Thyroid gland (tissue), 4 donors: ENCODE data around the gene SP4. TPM values are rescaled to one million over a fixed set of nuclear protein-coding genes. Genes with fewer than 3 reads are reported as not detected.
A peak's percentile ranks its signal among the peaks of the same experiment; 100 is the strongest.

Experiments
- DNase-seq, 2 donors: peaks; one replicate each; pipeline ENCODE4 v3.0.0-alpha.2; 2019
- H3K27ac ChIP-seq, 3 donors: fragments of 200-600 bp; sonication (generic); 1 replicate in 2 of 3; 2 replicates in 1 of 3; pipeline ENCODE4 v1.5.1; 2016 to 2019; ENCODE audit warnings: mild to moderate bottlenecking in 1 of 3, moderate library complexity in 1 of 3
- H3K27me3 ChIP-seq: fragments of 200-600 bp; sonication (generic); one replicate; pipeline ENCODE4 v1.5.1; 2019
- H3K36me3 ChIP-seq, 2 donors: fragments of 200-600 bp; sonication (generic); one replicate each; pipeline ENCODE4 v1.5.1; 2016 to 2019
- H3K4me1 ChIP-seq, 2 donors: fragments of 200-600 bp; sonication (generic); one replicate each; pipeline ENCODE4 v1.5.1; 2017 to 2019
- H3K4me3 ChIP-seq, 3 donors: fragments of 200-600 bp; sonication (generic); replicated peaks in 1 of 3; 1 replicate in 2 of 3; 2 replicates in 1 of 3; pipeline ENCODE4 v1.5.1; 2016; ENCODE audit warnings: mild to moderate bottlenecking in 1 of 3
- H3K9me3 ChIP-seq: fragments of 200-600 bp; sonication (generic); one replicate; pipeline ENCODE4 v1.5.1; 2017
- CTCF ChIP-seq, 6 experiments: fragments of 200-600 bp in 3 of 6; fragments of 450-650 bp in 3 of 6; sonication (generic) in 3 of 6; IDR thresholded peaks; one replicate each; pipeline ENCODE4 v1.5.1; 2016 to 2019; ENCODE audit warnings: antibody characterized with exemption in 6 of 6, mild to moderate bottlenecking in 2 of 6, inconsistent platforms in 1 of 6, moderate library complexity in 1 of 6
- POLR2A ChIP-seq, 2 donors: fragments of 450-650 bp; IDR thresholded peaks; one replicate each; pipeline ENCODE4 v1.6.1; 2017; ENCODE audit warnings: antibody characterized with exemption in 2 of 2, mild to moderate bottlenecking in 2 of 2, moderate library complexity in 1 of 2
- WGBS, 2 donors: methylation state at CpG; one replicate each; pipeline ENCODE4 v1.1.5; 2017; 5-methylcytosine and 5-hydroxymethylcytosine counted together
- intact Hi-C: fragments of 100-400 bp; cut with DNase I; formaldehyde crosslinking; loops from one replicate; pipeline ENCODE4 v1.15.1; 2023
- total RNA-seq, 4 donors: library from RNA; depleted of rRNA; stranded (reverse); fragments of >200 nt; gene quantifications; one replicate each; pipeline ENCODE4 v1.2.3, GENCODE V29; 2016

Gene SP4
- total RNA-seq, 4 donors from 2014 or later = 16.9 to 33.8 (median 23.9) TPM

GRCh38 chr7:21407796-21408480, 19.9 kb upstream of the SP4 start:
- Histone ChIP-seq H3K27ac (peak overlapping the region in 1 of 3 donors; percentile 13), H3K9me3 (no peaks in the 10 kb centered on the region), H3K4me3 (no peak overlapping the region), H3K27me3 (no peaks in the 10 kb centered on the region), H3K36me3 (no peaks in the 10 kb centered on the region), H3K4me1 (peaks cover 7 to 14% of the 10 kb centered on the region in 2 donors)
- peak; percentile 68 to 79 for DNase-seq
- intact Hi-C loops = no loop called here
- 61 to 64% methylated on average over 4 of the region's 4 CpGs for WGBS, 2 donors
- TF ChIP-seq CTCF (IDR thresholded peaks at IDR 0.05) = no peak
- no peak for TF ChIP-seq POLR2A (IDR thresholded peaks at IDR 0.05)

- Histone ChIP-seq H3K36me3 (no peaks in the 10 kb centered on the region), H3K4me1 (peaks cover 7 to 16% of the 10 kb centered on the region in 2 donors), H3K27me3 (no peaks in the 10 kb centered on the region), H3K9me3 (no peaks in the 10 kb centered on the region), H3K4me3 (no peak overlapping the region), H3K27ac (no peak overlapping the region)
- intact Hi-C loops = no loop called here
- 93 to 94% methylated on average over 3 of the region's 3 CpGs for WGBS, 2 donors
- TF ChIP-seq CTCF (IDR thresholded peaks at IDR 0.05) (no peak), POLR2A (IDR thresholded peaks at IDR 0.05) (no peak)
- no peak for DNase-seq
Measured at GRCh38 chr7:21408481-21408820, 19.4 kb upstream of the SP4 start.

- WGBS, 2 donors = 82 to 85% methylated on average over 1 of the region's 1 CpG
- H3K4me1 ChIP-seq = peaks cover 7 to 14% of the 10 kb centered on the region in 2 donors
- no peaks in the 10 kb centered on the region for H3K36me3 ChIP-seq
- TF ChIP-seq CTCF (IDR thresholded peaks at IDR 0.05) = no peak
- no peak for DNase-seq
- no peaks in the 10 kb centered on the region for H3K9me3 ChIP-seq
- intact Hi-C loops = no loop called here
- H3K27ac ChIP-seq = no peak overlapping the region
- H3K27me3 ChIP-seq = no peaks in the 10 kb centered on the region
- no peak overlapping the region for H3K4me3 ChIP-seq
Measured at GRCh38 chr7:21412410-21412851, 15.5 kb upstream of the SP4 start.

GRCh38 chr7:21412957-21413356, 14.9 kb upstream of the SP4 start:
- H3K27me3 ChIP-seq = no peaks in the 10 kb centered on the region
- WGBS, 2 donors = 52 to 65% methylated on average over 2 of the region's 2 CpGs
- H3K4me1 ChIP-seq = peaks cover 5 to 11% of the 10 kb centered on the region in 2 donors
- intact Hi-C loops = no loop called here
- no peaks in the 10 kb centered on the region for H3K36me3 ChIP-seq
- TF ChIP-seq CTCF (IDR thresholded peaks at IDR 0.05) (no peak), POLR2A (IDR thresholded peaks at IDR 0.05) (no peak)
- no peak for DNase-seq
- no peak overlapping the region for H3K27ac ChIP-seq
- H3K9me3 ChIP-seq = no peaks in the 10 kb centered on the region
- no peak overlapping the region for H3K4me3 ChIP-seq

GRCh38 chr7:21413502-21413901, 14.4 kb upstream of the SP4 start:
- no peak overlapping the region for H3K27ac ChIP-seq
- no peak for DNase-seq
- no peak overlapping the region for H3K4me3 ChIP-seq
- TF ChIP-seq POLR2A (IDR thresholded peaks at IDR 0.05) (no peak), CTCF (IDR thresholded peaks at IDR 0.05) (no peak)
- no peaks in the 10 kb centered on the region for H3K36me3 ChIP-seq
- intact Hi-C loops = no loop called here
- H3K4me1 ChIP-seq = peaks cover 0 to 11% of the 10 kb centered on the region in 2 donors
- H3K27me3 ChIP-seq = no peaks in the 10 kb centered on the region
- H3K9me3 ChIP-seq = no peaks in the 10 kb centered on the region
